Umbilical cord (tissue), 2 donors: ENCODE measurements around the gene FBXW7. TPM values are rescaled to one million over a fixed set of nuclear protein-coding genes. Genes with fewer than 3 reads are reported as not detected.

ENCODE experiments used
- DNase-seq: peaks from one replicate; pipeline ENCODE4 v3.0.0-alpha.2; 2015; ENCODE audit warnings: low spot score
- total RNA-seq: library from RNA; depleted of rRNA; stranded (reverse); fragments of >200 nt; gene quantifications from one replicate; pipeline ENCODE4 v1.2.3, GENCODE V29; 2014; ENCODE audit warnings: low replicate concordance; ENCODE audit not compliant: insufficient read depth

The FBXW7 gene
- total RNA-seq, 1 donor from 2014 or later: 66.4 TPM

GRCh38 chr4:152471251-152471792 lies 64.6 kb downstream of the FBXW7 start:
- no peak for DNase-seq

GRCh38 chr4:152468408-152468807 lies 67.5 kb downstream of the FBXW7 start:
- DNase-seq: no peak

GRCh38 chr4:152467101-152467500 lies 68.8 kb downstream of the FBXW7 start:
- DNase-seq: no peak

GRCh38 chr4:152464030-152464823 lies 71.7 kb downstream of the FBXW7 start:
- DNase-seq: no peak

GRCh38 chr4:152463562-152463961 lies 72.3 kb downstream of the FBXW7 start:
- DNase-seq: no peak

GRCh38 chr4:152462695-152463094 lies 73.2 kb downstream of the FBXW7 start:
- DNase-seq: no peak

GRCh38 chr4:152462047-152462446 lies 73.8 kb downstream of the FBXW7 start:
- DNase-seq: no peak

- DNase-seq: no peak
These were observed 75.4 kb downstream of the FBXW7 start for GRCh38 chr4:152460488-152460887.

GRCh38 chr4:152459326-152459725 lies 76.6 kb downstream of the FBXW7 start:
- no peak for DNase-seq

GRCh38 chr4:152458801-152459302 lies 77.0 kb downstream of the FBXW7 start:
- DNase-seq: no peak

- no peak for DNase-seq
These were observed 79.3 kb downstream of the FBXW7 start for GRCh38 chr4:152456609-152457008.

- no peak for DNase-seq
These were observed 80.6 kb downstream of the FBXW7 start for GRCh38 chr4:152455311-152455710.

- peak; percentile 15 for DNase-seq
These were observed 81.4 kb downstream of the FBXW7 start for GRCh38 chr4:152454398-152455011.

GRCh38 chr4:152451496-152451895 lies 84.4 kb downstream of the FBXW7 start:
- DNase-seq: no peak

GRCh38 chr4:152448854-152449253 lies 87.0 kb downstream of the FBXW7 start:
- DNase-seq: no peak

- no peak for DNase-seq
These were observed 87.7 kb downstream of the FBXW7 start for GRCh38 chr4:152448038-152448707.

GRCh38 chr4:152443859-152444258 lies 92.0 kb downstream of the FBXW7 start:
- no peak for DNase-seq

- DNase-seq: no peak
These were observed 98.3 kb downstream of the FBXW7 start for GRCh38 chr4:152437561-152437960.

- DNase-seq: no peak
These were observed 99.5 kb downstream of the FBXW7 start for GRCh38 chr4:152436384-152436783.

GRCh38 chr4:152434011-152434410 lies 101.9 kb downstream of the FBXW7 start:
- no peak for DNase-seq

- no peak for DNase-seq
These were observed 104.1 kb downstream of the FBXW7 start for GRCh38 chr4:152431784-152432183.

- DNase-seq: peak; percentile 5
These were observed 104.6 kb downstream of the FBXW7 start for GRCh38 chr4:152431291-152431690.
